HepG2 (cell line): ENCODE measurements around the gene CNTRL. TPM values are rescaled to one million over a fixed set of nuclear protein-coding genes. Genes with fewer than 3 reads are reported as not detected.

Source experiments
- ATAC-seq: fragments of 200-7000 bp; cut with Tn5 transposase; 3 replicates; pipeline ENCODE4 v1.9.1; 2020; ENCODE audit warnings: mild to moderate bottlenecking, moderate library complexity
- BruUV-seq: library from RNA; stranded (reverse); fragments of 400-500 nt; replicated peaks from 2 replicates; lab custom pipeline; 2021; lab: Mats Ljungman, UMichigan
- CTCF ChIA-PET: fragments of 300-600 bp; formaldehyde crosslinking; extraction: SDS; loops from one replicate; lab custom pipeline; 2021; ENCODE audit warnings: low total read pairs, inconsistent platforms, low intra/inter-chr PET ratio; lab: Yijun Ruan, JAX
- POLR2A ChIA-PET: fragments of 350-600 bp; sonication (Branson Sonifier 250); formaldehyde crosslinking; loops from one replicate; lab custom pipeline; 2020; ENCODE audit warnings: antibody characterized with exemption, inconsistent platforms; lab: Yijun Ruan, JAX
- DNase-seq: peaks from one replicate; pipeline ENCODE4 v3.0.0-alpha.2; 2015; ENCODE audit warnings: low spot score
- FAIRE-seq: peaks from 3 replicates; lab custom pipeline; 2011; peaks lifted over from hg19 to GRCh38; lab: Jason Lieb, UNC
- H2AFZ ChIP-seq: one replicate; pipeline ENCODE4 v1.6.1; 2011; ENCODE audit warnings: low read length, inconsistent platforms
- H3K27ac ChIP-seq: fragments of 300-600 bp; 3 replicates; pipeline ENCODE4 v1.8.0; 2011; ENCODE audit warnings: mixed run types, mild to moderate bottlenecking, mixed read lengths, low read length, inconsistent platforms; ENCODE audit not compliant: insufficient read depth; ENCODE audit errors: extremely low read length
- H3K27me3 ChIP-seq, 2 experiments: fragments of 200-600 bp in 1 of 2; 2 replicates in 1 of 2; 3 replicates in 1 of 2; pipeline versions ENCODE4 v1.6.0 to v1.8.0; 2011; ENCODE audit warnings: low read length in 2 of 2, mild to moderate bottlenecking in 2 of 2, moderate library complexity in 2 of 2, inconsistent platforms in 1 of 2; ENCODE audit not compliant: insufficient read depth in 2 of 2, control insufficient read depth in 1 of 2
- H3K36me3 ChIP-seq, 2 experiments: fragments of 200-600 bp in 1 of 2; replicated peaks in 1 of 2; 2 replicates in 1 of 2; 3 replicates in 1 of 2; pipeline versions ENCODE4 v1.5.1 to v1.8.0; 2011; ENCODE audit warnings: low read length in 2 of 2, inconsistent platforms in 1 of 2; ENCODE audit not compliant: insufficient read depth in 2 of 2, control insufficient read depth in 1 of 2
- H3K4me1 ChIP-seq: 2 replicates; pipeline ENCODE4 v1.5.1; 2012; ENCODE audit warnings: low read length, inconsistent platforms; ENCODE audit not compliant: insufficient read depth
- H3K4me2 ChIP-seq: 2 replicates; pipeline ENCODE4 v1.6.0; 2011; ENCODE audit warnings: low read depth, low read length, inconsistent platforms
- H3K4me3 ChIP-seq, 3 experiments: fragments of 200-600 bp in 1 of 3; sonication (generic), shearing (Covaris generic) in 1 of 3; replicated peaks in 1 of 3; 2 replicates each; pipeline ENCODE4 v1.5.1; 2011 to 2016; ENCODE audit warnings: low read length in 3 of 3, inconsistent platforms in 2 of 3, low read depth in 2 of 3, mild to moderate bottlenecking in 2 of 3, control low read depth in 1 of 3, mixed read lengths in 1 of 3; ENCODE audit not compliant: insufficient read depth in 1 of 3
- H3K79me2 ChIP-seq: one replicate; pipeline ENCODE4 v1.6.1; 2011; ENCODE audit warnings: low read length, inconsistent platforms; ENCODE audit not compliant: insufficient read depth
- H3K9ac ChIP-seq: 2 replicates; pipeline ENCODE4 v1.6.0; 2011; ENCODE audit warnings: mild to moderate bottlenecking, low read depth, low read length, inconsistent platforms; ENCODE audit not compliant: insufficient read depth
- H3K9me3 ChIP-seq: 2 replicates; pipeline ENCODE4 v1.5.1; 2012; ENCODE audit warnings: mild to moderate bottlenecking, low read length
- H4K20me1 ChIP-seq: 2 replicates; pipeline ENCODE4 v1.6.0; 2011; ENCODE audit warnings: inconsistent platforms, mild to moderate bottlenecking, low read length, moderate library complexity; ENCODE audit not compliant: insufficient read depth
- REL ChIP-seq: sonication (generic); formaldehyde crosslinking; conservative IDR thresholded peaks from 2 replicates; pipeline ENCODE4 v1.8.0; 2022; ENCODE audit warnings: mild to moderate bottlenecking, missing genetic modification reagents, moderate library complexity
- ZMYM4 ChIP-seq: sonication (generic); formaldehyde crosslinking; IDR thresholded peaks from 2 replicates; pipeline ENCODE4 v1.8.1; 2023; ENCODE audit warnings: mild to moderate bottlenecking, missing genetic modification reagents
- WGBS: methylation state at CpG from one replicate; pipeline ENCODE4 v1.1.6; 2017; ENCODE audit warnings: low lambda C conversion rate; 5-methylcytosine and 5-hydroxymethylcytosine counted together
- in situ Hi-C: cut with HindIII; loops from 2 replicates; pipeline ENCODE4 v1.10.0; 2017; ENCODE audit warnings: low pct_unique_long_range_greater_than_20kb; ENCODE audit not compliant: extremely low pct_ligation_motif_present
- intact Hi-C: fragments of 100-400 bp; cut with micrococcal nuclease; formaldehyde crosslinking; loops from one replicate; pipeline ENCODE4 v1.10.0; 2022; ENCODE audit not compliant: unreplicated experiment
- polyA plus RNA-seq, 8 experiments: library from polyadenylated mRNA; depleted of rRNA in 3 of 8; stranded (reverse) in 7 of 8; unstranded in 1 of 8; fragments of >200 nt; fragmentation: Illumina TruSeq in 4 of 8; extraction: Trizol in 4 of 8; gene quantifications; 2 replicates each; pipeline versions ENCODE4 v1.2.1 to v1.2.3, GENCODE V29; 2011 to 2016; ENCODE audit warnings: low read depth in 4 of 8, missing spikeins in 1 of 8, mixed read lengths in 1 of 8; ENCODE audit not compliant: insufficient read depth in 1 of 8
- total RNA-seq, 5 experiments: library from RNA; depleted of rRNA; stranded (reverse); fragments of >200 nt; fragmentation: Illumina TruSeq; extraction: Trizol; gene quantifications; 2 replicates each; pipeline ENCODE4 v1.2.3, GENCODE V29; 2016; ENCODE audit warnings: low read depth in 1 of 5
- TF ChIP-seq, protein P1 (sequence below): sonication (generic); formaldehyde crosslinking; IDR thresholded peaks from 2 replicates; pipeline ENCODE4 v1.5.0; 2020; ENCODE audit warnings: mild to moderate bottlenecking, missing genetic modification reagents
- TF ChIP-seq, protein P2 (sequence below): sonication (generic); formaldehyde crosslinking; IDR thresholded peaks from 2 replicates; pipeline ENCODE4 v1.9.0; 2021; ENCODE audit warnings: missing genetic modification reagents, borderline replicate concordance
- TF ChIP-seq, protein P3 (sequence below): sonication (generic); formaldehyde crosslinking; IDR thresholded peaks from 2 replicates; pipeline ENCODE4 v1.5.1; 2020; ENCODE audit warnings: missing genetic modification reagents, mild to moderate bottlenecking, borderline replicate concordance

The CNTRL gene
- total and polyA plus RNA-seq, 2 of the 13 experiments (the other 11 are each of a cell fraction or from before 2014, with no cell fraction given) = 7.5 to 11.8 TPM

DNA sequence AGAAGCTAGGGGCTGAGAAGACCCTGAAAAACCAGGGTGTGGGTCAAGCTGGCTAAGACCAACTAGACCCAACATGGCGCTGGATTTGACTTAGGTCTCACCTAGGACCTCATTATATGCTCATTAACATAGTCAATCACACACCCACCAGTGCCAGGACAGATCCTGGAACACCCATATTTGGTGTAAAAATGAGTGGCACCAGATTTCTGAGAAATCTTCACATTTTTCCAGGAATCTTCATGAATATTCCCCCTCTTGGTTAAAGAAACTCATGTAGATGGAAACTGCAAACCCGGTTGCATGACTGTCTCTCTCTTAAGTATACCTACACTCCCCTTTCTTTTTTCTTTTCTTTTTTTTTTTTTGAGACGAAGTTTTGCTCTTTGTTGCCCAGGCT lies 144.8 kb downstream of the CNTRL start:
- Histone ChIP-seq H3K4me2 (no peak overlapping the region), H3K27ac (no peak overlapping the region), H3K9ac (no peak overlapping the region), H3K27me3 (no peaks in the 10 kb centered on the region; a peak in 1 of 5 replicates), H3K79me2 (no peaks in the 10 kb centered on the region), H3K4me1 (peaks cover 6% of the 10 kb centered on the region), H3K4me3 (no peak overlapping the region), H2AFZ (no peak overlapping the region), H3K36me3 (no peaks in the 10 kb centered on the region), H4K20me1 (no peaks in the 10 kb centered on the region), H3K9me3 (no peaks in the 10 kb centered on the region)
- ATAC-seq (no peak), DNase-seq (no peak), FAIRE-seq (no peak)
- WGBS = 57% methylated on average over 3 of the region's 3 CpGs
- BruUV-seq = no TSS peak
- ChIA-PET CTCF (no interaction called here), POLR2A (no interaction called here)
- intact Hi-C loops = no loop called here
- no peak for TF ChIP-seq REL (CRISPR knock-in tag)
- in situ Hi-C loops = no loop called here

DNA sequence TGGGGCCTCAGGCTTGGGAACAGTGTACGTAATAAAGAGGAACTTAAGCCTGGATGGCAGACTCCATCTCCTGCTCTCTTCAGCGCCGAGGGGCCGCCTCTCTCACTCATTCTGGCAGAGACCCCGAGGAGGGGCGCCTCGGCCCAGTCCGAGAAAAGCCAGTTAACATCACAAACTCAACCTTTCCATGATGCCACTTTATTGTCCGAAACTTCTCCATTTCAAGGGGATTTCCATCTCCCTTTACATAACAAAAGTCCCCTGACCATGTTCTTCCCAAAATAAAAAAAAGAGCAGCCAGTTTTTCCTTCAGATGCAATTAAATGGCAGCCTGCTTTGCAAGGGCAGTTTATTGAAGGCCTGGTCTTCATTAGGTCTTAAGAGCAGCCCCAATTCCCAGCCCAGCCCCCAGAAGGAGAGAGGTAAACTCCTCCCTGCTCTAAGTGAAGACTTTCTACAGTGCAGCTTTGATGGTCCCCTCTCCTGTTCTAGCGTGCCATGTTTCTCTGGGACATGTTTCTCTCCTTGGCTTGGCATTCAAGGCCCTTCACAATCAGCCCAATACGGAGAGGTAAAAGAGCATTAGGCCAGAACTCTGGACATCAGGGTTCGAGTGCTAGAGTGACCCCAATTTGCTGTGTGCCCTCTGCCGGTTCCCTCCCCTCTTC lies 146.4 kb downstream of the CNTRL start:
- DNase-seq (no peak), ATAC-seq (no peak), FAIRE-seq (no peak)
- no peak overlapping the region for H3K9ac ChIP-seq
- H3K4me2 ChIP-seq = no peak overlapping the region
- H2AFZ ChIP-seq = no peak overlapping the region
- peaks cover 11% of the 10 kb centered on the region for H3K4me1 ChIP-seq
- no peak overlapping the region for H3K27ac ChIP-seq
- BruUV-seq = no TSS peak
- in situ Hi-C loops (loop anchor here (5.0 kb wide), 1 partner anchor 176 kb away; no protein-coding TSS in a partner anchor), intact Hi-C loops (no loop called here)
- H3K79me2 ChIP-seq = no peaks in the 10 kb centered on the region
- no peak overlapping the region for H3K4me3 ChIP-seq
- H3K27me3 ChIP-seq = no peaks in the 10 kb centered on the region; a peak in 1 of 5 replicates
- H3K36me3 ChIP-seq = no peaks in the 10 kb centered on the region
- WGBS = 46% methylated on average over 12 of the region's 13 CpGs
- ChIA-PET POLR2A (no interaction called here), CTCF (interaction anchor here (1.8 kb wide), 1 partner anchor 179 kb away, joined by 6 read pairs; no protein-coding TSS in a partner anchor)
- no peaks in the 10 kb centered on the region for H3K9me3 ChIP-seq
- H4K20me1 ChIP-seq = no peaks in the 10 kb centered on the region
- TF ChIP-seq, protein P1, sequence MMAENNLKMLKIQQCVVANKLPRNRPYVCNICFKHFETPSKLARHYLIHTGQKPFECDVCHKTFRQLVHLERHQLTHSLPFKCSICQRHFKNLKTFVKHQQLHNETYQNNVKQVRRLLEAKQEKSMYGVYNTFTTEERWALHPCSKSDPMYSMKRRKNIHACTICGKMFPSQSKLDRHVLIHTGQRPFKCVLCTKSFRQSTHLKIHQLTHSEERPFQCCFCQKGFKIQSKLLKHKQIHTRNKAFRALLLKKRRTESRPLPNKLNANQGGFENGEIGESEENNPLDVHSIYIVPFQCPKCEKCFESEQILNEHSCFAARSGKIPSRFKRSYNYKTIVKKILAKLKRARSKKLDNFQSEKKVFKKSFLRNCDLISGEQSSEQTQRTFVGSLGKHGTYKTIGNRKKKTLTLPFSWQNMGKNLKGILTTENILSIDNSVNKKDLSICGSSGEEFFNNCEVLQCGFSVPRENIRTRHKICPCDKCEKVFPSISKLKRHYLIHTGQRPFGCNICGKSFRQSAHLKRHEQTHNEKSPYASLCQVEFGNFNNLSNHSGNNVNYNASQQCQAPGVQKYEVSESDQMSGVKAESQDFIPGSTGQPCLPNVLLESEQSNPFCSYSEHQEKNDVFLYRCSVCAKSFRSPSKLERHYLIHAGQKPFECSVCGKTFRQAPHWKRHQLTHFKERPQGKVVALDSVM = no peak
- TF ChIP-seq ZMYM4 = no peak
- TF ChIP-seq, protein P2, sequence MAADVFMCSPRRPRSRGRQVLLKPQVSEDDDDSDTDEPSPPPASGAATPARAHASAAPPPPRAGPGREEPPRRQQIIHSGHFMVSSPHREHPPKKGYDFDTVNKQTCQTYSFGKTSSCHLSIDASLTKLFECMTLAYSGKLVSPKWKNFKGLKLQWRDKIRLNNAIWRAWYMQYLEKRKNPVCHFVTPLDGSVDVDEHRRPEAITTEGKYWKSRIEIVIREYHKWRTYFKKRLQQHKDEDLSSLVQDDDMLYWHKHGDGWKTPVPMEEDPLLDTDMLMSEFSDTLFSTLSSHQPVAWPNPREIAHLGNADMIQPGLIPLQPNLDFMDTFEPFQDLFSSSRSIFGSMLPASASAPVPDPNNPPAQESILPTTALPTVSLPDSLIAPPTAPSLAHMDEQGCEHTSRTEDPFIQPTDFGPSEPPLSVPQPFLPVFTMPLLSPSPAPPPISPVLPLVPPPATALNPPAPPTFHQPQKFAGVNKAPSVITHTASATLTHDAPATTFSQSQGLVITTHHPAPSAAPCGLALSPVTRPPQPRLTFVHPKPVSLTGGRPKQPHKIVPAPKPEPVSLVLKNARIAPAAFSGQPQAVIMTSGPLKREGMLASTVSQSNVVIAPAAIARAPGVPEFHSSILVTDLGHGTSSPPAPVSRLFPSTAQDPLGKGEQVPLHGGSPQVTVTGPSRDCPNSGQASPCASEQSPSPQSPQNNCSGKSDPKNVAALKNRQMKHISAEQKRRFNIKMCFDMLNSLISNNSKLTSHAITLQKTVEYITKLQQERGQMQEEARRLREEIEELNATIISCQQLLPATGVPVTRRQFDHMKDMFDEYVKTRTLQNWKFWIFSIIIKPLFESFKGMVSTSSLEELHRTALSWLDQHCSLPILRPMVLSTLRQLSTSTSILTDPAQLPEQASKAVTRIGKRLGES (CRISPR knock-in tag) = no peak
- TF ChIP-seq, protein P3, sequence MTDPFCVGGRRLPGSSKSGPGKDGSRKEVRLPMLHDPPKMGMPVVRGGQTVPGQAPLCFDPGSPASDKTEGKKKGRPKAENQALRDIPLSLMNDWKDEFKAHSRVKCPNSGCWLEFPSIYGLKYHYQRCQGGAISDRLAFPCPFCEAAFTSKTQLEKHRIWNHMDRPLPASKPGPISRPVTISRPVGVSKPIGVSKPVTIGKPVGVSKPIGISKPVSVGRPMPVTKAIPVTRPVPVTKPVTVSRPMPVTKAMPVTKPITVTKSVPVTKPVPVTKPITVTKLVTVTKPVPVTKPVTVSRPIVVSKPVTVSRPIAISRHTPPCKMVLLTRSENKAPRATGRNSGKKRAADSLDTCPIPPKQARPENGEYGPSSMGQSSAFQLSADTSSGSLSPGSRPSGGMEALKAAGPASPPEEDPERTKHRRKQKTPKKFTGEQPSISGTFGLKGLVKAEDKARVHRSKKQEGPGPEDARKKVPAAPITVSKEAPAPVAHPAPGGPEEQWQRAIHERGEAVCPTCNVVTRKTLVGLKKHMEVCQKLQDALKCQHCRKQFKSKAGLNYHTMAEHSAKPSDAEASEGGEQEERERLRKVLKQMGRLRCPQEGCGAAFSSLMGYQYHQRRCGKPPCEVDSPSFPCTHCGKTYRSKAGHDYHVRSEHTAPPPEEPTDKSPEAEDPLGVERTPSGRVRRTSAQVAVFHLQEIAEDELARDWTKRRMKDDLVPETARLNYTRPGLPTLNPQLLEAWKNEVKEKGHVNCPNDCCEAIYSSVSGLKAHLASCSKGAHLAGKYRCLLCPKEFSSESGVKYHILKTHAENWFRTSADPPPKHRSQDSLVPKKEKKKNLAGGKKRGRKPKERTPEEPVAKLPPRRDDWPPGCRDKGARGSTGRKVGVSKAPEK (CRISPR knock-in tag) = no peak
